Measurements from ENCODE around the gene THAP8. TPM values are rescaled to one million over a fixed set of nuclear protein-coding genes. Genes with fewer than 3 reads are reported as not detected.

The THAP8 gene
- total and polyA plus RNA-seq, 2 donors, result 5.4 to 5.7 TPM

DNA sequence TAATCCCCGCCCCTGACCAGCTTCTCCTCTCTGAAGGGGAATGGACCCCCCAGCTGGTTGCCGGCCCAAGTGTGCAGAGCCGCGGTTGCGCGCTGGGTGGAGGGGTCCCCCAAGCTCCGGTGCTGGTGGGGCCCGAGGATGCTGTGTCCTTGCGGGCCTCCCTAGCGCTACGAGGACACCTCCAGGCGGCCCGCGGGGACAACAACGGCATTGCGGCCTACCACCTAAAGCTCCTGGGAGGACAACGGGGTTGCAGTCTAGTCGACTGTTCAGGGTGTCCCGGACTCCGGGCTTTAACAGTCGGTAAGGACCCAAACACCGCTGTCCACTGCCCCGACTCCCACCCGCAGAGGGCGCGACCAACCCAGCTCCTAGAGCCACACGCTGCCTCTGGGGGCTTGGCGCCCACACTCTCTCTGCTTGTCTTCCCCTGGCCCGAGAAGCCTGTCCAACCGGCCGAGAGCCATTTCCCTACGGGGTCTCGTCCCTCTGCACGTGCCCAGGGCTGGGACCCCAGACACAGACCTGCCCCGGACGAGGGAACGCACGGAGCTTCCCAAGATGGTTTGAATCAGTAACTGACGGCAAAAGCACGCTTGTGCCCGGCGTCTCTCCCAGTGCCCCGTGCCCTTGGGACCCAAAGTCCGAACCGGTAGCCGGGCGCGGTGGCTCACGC, 60.0 kb downstream of the THAP8 start:
- H3K36me3 ChIP-seq (ENCODE audit: control insufficient read depth in 2 of 2, insufficient read depth in 2 of 2, low read length in 1 of 2), result peaks cover 0 to 5% of the 10 kb centered on the region in 2 donors
- WGBS, result 53% methylated on average over 49 of the region's 49 CpGs
- peaks cover 0 to 1% of the 10 kb centered on the region in 2 donors for H3K9me3 ChIP-seq (ENCODE audit: control insufficient read depth in 2 of 2, insufficient read depth in 1 of 2, low read length in 1 of 2)
- peak overlapping the region in 1 of 2 donors; percentile 21 for H3K27ac ChIP-seq (ENCODE audit: low read depth in 1 of 2, low read length in 1 of 2)
- H3K4me3 ChIP-seq (ENCODE audit: low read length in 2 of 2), result peak overlapping the region in 1 of 2 donors; percentile 62
- H3K4me1 ChIP-seq (ENCODE audit: control insufficient read depth in 2 of 2, insufficient read depth in 2 of 2, low read length in 2 of 2), result peaks cover 18 to 19% of the 10 kb centered on the region in 2 donors
- H3K27me3 ChIP-seq (ENCODE audit: control insufficient read depth in 2 of 2, insufficient read depth in 1 of 2, low read length in 1 of 2), result peaks cover 2 to 17% of the 10 kb centered on the region in 2 donors
- no peak for DNase-seq (ENCODE audit: low read depth in 6 of 9, low spot score in 9 of 9)

DNA sequence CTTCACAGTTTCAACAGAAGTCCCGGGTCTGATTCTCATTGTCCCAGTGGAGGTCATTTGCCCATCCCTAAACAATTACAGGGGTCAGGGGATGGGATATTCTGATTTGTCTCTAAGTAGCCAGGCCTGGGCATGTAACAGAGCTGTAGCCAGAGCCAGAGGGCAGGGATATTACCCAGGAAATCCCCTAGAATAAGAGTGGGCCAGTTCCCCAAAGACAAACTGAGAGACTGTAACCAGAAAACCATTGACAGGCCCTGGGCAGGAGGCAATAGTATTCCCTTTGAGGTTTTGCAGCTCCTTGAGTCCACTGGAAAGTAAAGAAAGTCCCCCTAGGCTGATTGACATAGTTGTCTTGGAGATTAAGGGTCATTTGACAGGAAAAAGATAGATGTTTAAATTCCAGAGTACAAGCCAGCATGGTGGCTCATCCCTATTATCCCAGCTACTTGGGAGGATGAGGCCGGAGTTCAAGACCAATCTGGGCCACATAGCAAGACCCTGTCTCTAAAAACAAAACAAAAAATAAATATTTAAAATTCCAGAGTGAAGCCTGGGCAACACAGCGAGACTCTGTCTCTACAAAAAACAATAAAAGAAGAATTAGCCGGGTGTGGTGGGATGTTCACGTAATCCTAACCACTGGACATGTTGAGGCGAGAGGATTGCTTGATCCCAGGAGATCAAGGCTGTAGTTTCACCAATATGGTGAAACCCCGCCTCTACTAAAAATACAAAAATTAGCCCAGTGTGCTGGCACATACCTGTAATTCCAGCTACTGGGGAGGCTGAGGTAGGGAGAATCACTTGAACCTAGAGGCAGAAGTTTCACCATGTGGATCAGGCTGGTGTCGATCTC, 60.9 kb downstream of the THAP8 start:
- H3K9me3 ChIP-seq (ENCODE audit: control insufficient read depth in 2 of 2, insufficient read depth in 1 of 2, low read length in 1 of 2), result peaks cover 0 to 1% of the 10 kb centered on the region in 2 donors
- H3K36me3 ChIP-seq (ENCODE audit: control insufficient read depth in 2 of 2, insufficient read depth in 2 of 2, low read length in 1 of 2), result peaks cover 0 to 5% of the 10 kb centered on the region in 2 donors
- H3K4me3 ChIP-seq (ENCODE audit: low read length in 2 of 2), result no peak overlapping the region
- H3K4me1 ChIP-seq (ENCODE audit: control insufficient read depth in 2 of 2, insufficient read depth in 2 of 2, low read length in 2 of 2), result peaks cover 18 to 19% of the 10 kb centered on the region in 2 donors
- H3K27me3 ChIP-seq (ENCODE audit: control insufficient read depth in 2 of 2, insufficient read depth in 1 of 2, low read length in 1 of 2), result peaks cover 2 to 25% of the 10 kb centered on the region in 2 donors
- 95% methylated on average over 8 of the region's 8 CpGs for WGBS
- no peak for DNase-seq (ENCODE audit: low read depth in 6 of 9, low spot score in 9 of 9)
- H3K27ac ChIP-seq (ENCODE audit: low read depth in 1 of 2, low read length in 1 of 2), result no peak overlapping the region

DNA sequence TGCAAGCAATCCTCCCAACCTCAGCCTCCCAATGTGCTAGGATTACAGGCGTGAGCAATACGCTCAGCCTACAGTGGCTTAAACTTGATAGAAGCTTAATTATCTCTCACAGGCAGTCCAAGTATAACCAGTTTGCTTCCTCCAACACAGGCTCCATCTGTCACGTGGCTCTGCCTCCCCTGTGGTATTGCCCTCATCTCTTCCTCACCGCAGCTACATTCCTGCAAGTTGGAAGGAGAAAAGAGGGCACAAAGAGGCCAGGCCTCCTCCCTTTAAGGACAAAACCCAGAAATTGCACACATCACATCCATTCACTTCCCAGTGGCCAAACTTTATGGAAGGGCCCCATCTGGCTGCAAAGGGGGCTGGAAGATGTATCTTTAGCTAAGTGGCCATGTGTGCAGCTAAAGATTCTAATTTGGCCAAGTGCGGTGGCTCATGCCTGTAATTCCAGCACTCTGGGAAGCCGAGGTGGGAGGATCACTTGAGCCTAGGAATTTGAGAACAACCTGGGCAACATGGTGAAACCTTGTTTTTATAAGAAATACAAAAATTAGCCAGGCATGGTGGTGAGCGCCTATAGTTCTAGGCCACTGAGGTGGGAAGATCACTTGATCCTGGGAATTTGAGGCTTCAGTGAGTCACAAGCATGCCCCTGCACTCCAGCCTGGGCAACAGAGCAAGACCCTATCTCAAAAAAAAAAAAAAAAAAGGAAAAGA, 62.2 kb downstream of the THAP8 start:
- H3K27ac ChIP-seq (ENCODE audit: low read depth in 1 of 2, low read length in 1 of 2), result no peak overlapping the region
- H3K36me3 ChIP-seq (ENCODE audit: control insufficient read depth in 2 of 2, insufficient read depth in 2 of 2, low read length in 1 of 2), result no peaks in the 10 kb centered on the region
- peaks cover 0 to 1% of the 10 kb centered on the region in 2 donors for H3K9me3 ChIP-seq (ENCODE audit: control insufficient read depth in 2 of 2, insufficient read depth in 1 of 2, low read length in 1 of 2)
- DNase-seq (ENCODE audit: low read depth in 6 of 9, low spot score in 9 of 9), result no peak
- H3K4me3 ChIP-seq (ENCODE audit: low read length in 2 of 2), result no peak overlapping the region
- 93% methylated on average over 7 of the region's 7 CpGs for WGBS
- H3K4me1 ChIP-seq (ENCODE audit: control insufficient read depth in 2 of 2, insufficient read depth in 2 of 2, low read length in 2 of 2), result peaks cover 18 to 19% of the 10 kb centered on the region in 2 donors
- H3K27me3 ChIP-seq (ENCODE audit: control insufficient read depth in 2 of 2, insufficient read depth in 1 of 2, low read length in 1 of 2), result peaks cover 7 to 38% of the 10 kb centered on the region in 2 donors

DNA sequence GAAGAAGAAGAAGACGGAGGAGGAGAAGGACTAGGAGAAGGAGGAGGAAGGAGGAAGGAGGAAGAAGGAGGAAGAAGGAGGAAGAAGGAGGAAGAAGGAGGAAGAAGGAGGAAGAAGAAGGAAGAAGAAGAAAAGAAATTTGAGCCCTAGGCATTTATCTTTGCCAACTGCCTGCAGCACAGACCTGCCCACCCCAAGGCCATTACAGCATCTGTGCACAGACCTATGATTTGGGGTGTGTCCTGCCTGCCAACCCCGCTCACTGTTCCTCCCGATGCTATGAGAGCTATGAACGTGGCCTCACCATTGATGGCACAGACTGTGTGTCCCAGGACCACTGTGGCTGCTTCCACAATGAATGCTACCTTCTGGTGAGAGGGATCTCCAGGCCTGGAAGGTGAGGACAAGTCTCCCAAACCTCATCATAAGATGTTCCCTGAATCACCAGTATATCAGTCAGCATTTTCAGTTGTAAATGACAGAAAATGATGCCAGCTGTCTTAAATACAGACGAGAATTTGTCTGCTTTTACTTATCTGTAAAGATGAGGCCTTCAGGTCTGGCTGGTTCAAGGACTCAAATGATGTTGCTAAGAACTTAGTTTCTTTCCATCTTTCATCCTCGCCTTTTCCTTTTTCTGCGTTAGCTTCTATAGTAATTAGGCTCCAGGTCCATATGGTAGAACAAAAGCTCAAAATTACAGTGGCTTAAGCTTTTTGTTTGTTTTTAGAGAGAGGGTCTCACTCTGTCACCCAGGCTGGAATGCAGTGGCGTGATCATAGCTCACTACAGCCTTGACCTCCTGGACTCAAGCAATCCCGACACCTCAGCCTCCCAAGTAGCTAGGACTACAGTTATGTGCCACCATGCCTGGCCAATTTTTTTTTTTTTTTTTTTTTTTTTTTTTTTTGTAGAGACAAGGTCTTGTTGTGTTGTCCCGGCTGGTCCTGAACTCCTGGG, 63.0 kb downstream of the THAP8 start:
- 94% methylated on average over 10 of the region's 10 CpGs for WGBS
- Histone ChIP-seq H3K9me3 (ENCODE audit: control insufficient read depth in 2 of 2, insufficient read depth in 1 of 2, low read length in 1 of 2) (peaks cover 0 to 1% of the 10 kb centered on the region in 2 donors), H3K4me3 (ENCODE audit: low read length in 2 of 2) (no peak overlapping the region), H3K27me3 (ENCODE audit: control insufficient read depth in 2 of 2, insufficient read depth in 1 of 2, low read length in 1 of 2) (peaks cover 10 to 46% of the 10 kb centered on the region in 2 donors), H3K4me1 (ENCODE audit: control insufficient read depth in 2 of 2, insufficient read depth in 2 of 2, low read length in 2 of 2) (peaks cover 12 to 14% of the 10 kb centered on the region in 2 donors), H3K36me3 (ENCODE audit: control insufficient read depth in 2 of 2, insufficient read depth in 2 of 2, low read length in 1 of 2) (no peaks in the 10 kb centered on the region), H3K27ac (ENCODE audit: low read depth in 1 of 2, low read length in 1 of 2) (no peak overlapping the region)
- DNase-seq (ENCODE audit: low read depth in 6 of 9, low spot score in 9 of 9), result no peak

DNA sequence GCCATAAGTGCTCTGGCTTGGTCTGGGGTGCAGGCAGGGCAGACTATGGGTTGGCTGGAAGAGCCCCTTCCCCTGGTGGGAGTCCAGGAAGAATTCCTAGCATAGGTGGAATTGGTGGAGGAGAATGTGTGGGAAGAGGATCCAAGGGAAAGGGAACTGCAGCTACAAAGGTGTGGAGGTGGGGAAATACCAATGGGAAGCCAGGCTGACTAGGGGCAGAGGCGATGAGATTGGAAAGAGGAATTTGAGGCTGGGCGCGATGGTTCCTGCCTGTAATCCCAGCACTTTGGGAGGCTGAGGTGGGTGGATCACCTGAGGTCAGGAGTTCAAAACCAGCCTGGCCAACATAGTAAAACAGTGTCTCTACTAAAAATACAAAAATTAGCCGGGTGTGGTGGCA, 63.9 kb downstream of the THAP8 start:
- no peak for DNase-seq (ENCODE audit: low read depth in 6 of 9, low spot score in 9 of 9)
- Histone ChIP-seq H3K4me3 (ENCODE audit: low read length in 2 of 2) (no peak overlapping the region), H3K9me3 (ENCODE audit: control insufficient read depth in 2 of 2, insufficient read depth in 1 of 2, low read length in 1 of 2) (peaks cover 0 to 1% of the 10 kb centered on the region in 2 donors), H3K27me3 (ENCODE audit: control insufficient read depth in 2 of 2, insufficient read depth in 1 of 2, low read length in 1 of 2) (peaks cover 10 to 55% of the 10 kb centered on the region in 2 donors), H3K27ac (ENCODE audit: low read depth in 1 of 2, low read length in 1 of 2) (no peak overlapping the region), H3K36me3 (ENCODE audit: control insufficient read depth in 2 of 2, insufficient read depth in 2 of 2, low read length in 1 of 2) (no peaks in the 10 kb centered on the region), H3K4me1 (ENCODE audit: control insufficient read depth in 2 of 2, insufficient read depth in 2 of 2, low read length in 2 of 2) (peaks cover 6% of the 10 kb centered on the region in 2 donors)
- WGBS, result 96% methylated on average over 4 of the region's 4 CpGs

DNA sequence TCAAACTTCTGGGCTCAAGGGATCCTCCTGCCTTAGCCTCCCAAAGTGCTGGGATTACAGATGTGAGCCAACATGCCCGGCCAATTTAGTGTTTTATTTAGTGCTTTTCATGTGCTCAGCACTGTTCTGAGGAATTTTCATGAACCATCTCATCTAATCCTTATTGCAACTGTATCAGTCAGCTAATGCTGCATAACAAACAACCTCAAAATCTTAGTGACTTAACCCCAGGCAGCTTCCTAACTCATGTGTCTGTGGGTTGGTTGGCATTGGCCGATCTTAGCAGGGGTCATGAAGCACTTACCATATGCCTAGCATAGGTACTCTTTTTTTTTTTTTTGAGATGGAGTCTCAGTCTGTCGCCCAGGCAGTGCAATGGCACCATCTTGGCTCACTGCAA, 65.3 kb downstream of the THAP8 start:
- no peaks in the 10 kb centered on the region for H3K36me3 ChIP-seq (ENCODE audit: control insufficient read depth in 2 of 2, insufficient read depth in 2 of 2, low read length in 1 of 2)
- H3K4me3 ChIP-seq (ENCODE audit: low read length in 2 of 2), result no peak overlapping the region
- 97% methylated on average over 3 of the region's 3 CpGs for WGBS
- peaks cover 0 to under 1% of the 10 kb centered on the region in 2 donors for H3K9me3 ChIP-seq (ENCODE audit: control insufficient read depth in 2 of 2, insufficient read depth in 1 of 2, low read length in 1 of 2)
- no peak for DNase-seq (ENCODE audit: low read depth in 6 of 9, low spot score in 9 of 9)
- peaks cover 10 to 59% of the 10 kb centered on the region in 2 donors for H3K27me3 ChIP-seq (ENCODE audit: control insufficient read depth in 2 of 2, insufficient read depth in 1 of 2, low read length in 1 of 2)
- H3K4me1 ChIP-seq (ENCODE audit: control insufficient read depth in 2 of 2, insufficient read depth in 2 of 2, low read length in 2 of 2), result no peaks in the 10 kb centered on the region
- H3K27ac ChIP-seq (ENCODE audit: low read depth in 1 of 2, low read length in 1 of 2), result no peak overlapping the region

DNA sequence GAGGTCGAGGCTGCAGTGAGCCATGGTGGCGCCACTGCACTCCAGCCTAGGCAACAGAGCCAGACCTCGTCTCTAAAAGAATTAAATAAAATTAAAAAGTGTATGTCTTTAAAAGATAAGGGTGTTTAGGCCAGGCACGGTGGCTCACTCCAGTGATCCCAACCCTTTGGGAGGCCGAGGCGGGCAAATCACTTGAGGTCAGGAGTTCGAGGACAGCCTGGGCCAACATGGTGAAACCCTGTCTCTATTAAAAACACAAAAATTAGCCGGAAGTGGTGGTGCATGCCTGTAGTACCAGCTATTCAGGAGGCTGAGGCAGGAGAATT, 66.6 kb downstream of the THAP8 start:
- Histone ChIP-seq H3K4me1 (ENCODE audit: control insufficient read depth in 2 of 2, insufficient read depth in 2 of 2, low read length in 2 of 2) (no peaks in the 10 kb centered on the region), H3K27ac (ENCODE audit: low read depth in 1 of 2, low read length in 1 of 2) (no peak overlapping the region), H3K27me3 (ENCODE audit: control insufficient read depth in 2 of 2, insufficient read depth in 1 of 2, low read length in 1 of 2) (peaks cover 10 to 60% of the 10 kb centered on the region in 2 donors), H3K9me3 (ENCODE audit: control insufficient read depth in 2 of 2, insufficient read depth in 1 of 2, low read length in 1 of 2) (no peaks in the 10 kb centered on the region), H3K4me3 (ENCODE audit: low read length in 2 of 2) (no peak overlapping the region), H3K36me3 (ENCODE audit: control insufficient read depth in 2 of 2, insufficient read depth in 2 of 2, low read length in 1 of 2) (no peaks in the 10 kb centered on the region)
- WGBS, result 40% methylated on average over 8 of the region's 8 CpGs
- DNase-seq (ENCODE audit: low read depth in 6 of 9, low spot score in 9 of 9), result no peak
